H1 (cell line): Measurements from ENCODE around the gene KDM2A. TPM values are rescaled to one million over a fixed set of nuclear protein-coding genes. Genes with fewer than 3 reads are reported as not detected.
A peak's percentile ranks its signal among the peaks of the same experiment; 100 is the strongest.

ENCODE experiments used
- CTCF ChIA-PET: fragments of 300-600 bp; sonication (Branson Sonifier 250); formaldehyde crosslinking; loops from one replicate; lab custom pipeline; 2021; ENCODE audit not compliant: partially characterized antibody; lab: Charles Lee
- POLR2A ChIA-PET: fragments of 300-600 bp; sonication (Branson Sonifier 250); formaldehyde crosslinking; loops from one replicate; lab custom pipeline; 2021; ENCODE audit warnings: inconsistent platforms; ENCODE audit not compliant: partially characterized antibody; lab: Charles Lee
- DNase-seq, 2 experiments: peaks; one replicate each; pipeline versions ENCODE4 v3.0.0 to v3.0.0-alpha.2; 2010 to 2022; ENCODE audit warnings: low spot score in 2 of 2, low read depth in 1 of 2, mixed read lengths in 1 of 2
- FAIRE-seq: peaks from 2 replicates; lab custom pipeline; 2011; peaks lifted over from hg19 to GRCh38; lab: Jason Lieb, UNC
- H2AFZ ChIP-seq: 2 replicates; pipeline ENCODE4 v1.8.1; 2012; ENCODE audit warnings: low read length, inconsistent platforms
- H2AK5ac ChIP-seq: 2 replicates; pipeline ENCODE4 v1.6.1; 2013; ENCODE audit warnings: low read depth, low read length
- H2BK120ac ChIP-seq: replicated peaks from 2 replicates; pipeline ENCODE3; 2013; ENCODE audit warnings: low read depth, low read length, inconsistent platforms
- H2BK12ac ChIP-seq: 2 replicates; pipeline ENCODE4 v1.6.1; 2013; ENCODE audit warnings: low read depth, low read length
- H2BK15ac ChIP-seq: 2 replicates; pipeline ENCODE4 v1.6.1; 2013; ENCODE audit warnings: low read length
- H2BK20ac ChIP-seq: 2 replicates; pipeline ENCODE4 v1.6.1; 2013; ENCODE audit warnings: low read length
- H2BK5ac ChIP-seq: 2 replicates; pipeline ENCODE4 v1.6.1; 2013; ENCODE audit warnings: low read depth, low read length
- H3K14ac ChIP-seq: 2 replicates; pipeline ENCODE4 v1.6.1; 2013; ENCODE audit warnings: inconsistent platforms; ENCODE audit not compliant: insufficient read length
- H3K18ac ChIP-seq: 2 replicates; pipeline ENCODE4 v1.6.1; 2013; ENCODE audit warnings: low read length; ENCODE audit errors: extremely low read depth
- H3K23ac ChIP-seq: 2 replicates; pipeline ENCODE4 v1.6.1; 2013; ENCODE audit warnings: inconsistent platforms; ENCODE audit not compliant: insufficient read length
- H3K23me2 ChIP-seq: 2 replicates; pipeline ENCODE4 v1.6.1; 2013; ENCODE audit warnings: low read depth, low read length
- H3K27ac ChIP-seq: 2 replicates; pipeline ENCODE4 v1.6.1; 2011; ENCODE audit warnings: low read depth, low read length, inconsistent platforms
- H3K27me3 ChIP-seq, 4 experiments: replicated peaks in 1 of 4; 1 replicate in 1 of 4; 2 replicates in 3 of 4; pipeline versions ENCODE4 v1.6.1 to v1.8.1; 2011 to 2013; ENCODE audit warnings: low read length in 3 of 4, mild to moderate bottlenecking in 3 of 4, inconsistent platforms in 2 of 4, mixed read lengths in 2 of 4, moderate library complexity in 1 of 4; ENCODE audit not compliant: control insufficient read depth in 3 of 4, insufficient read depth in 3 of 4; ENCODE audit errors: extremely low read depth in 1 of 4
- H3K36me3 ChIP-seq, 4 experiments: 2 replicates each; pipeline versions ENCODE4 v1.6.1 to v1.8.1; 2011 to 2013; ENCODE audit warnings: mild to moderate bottlenecking in 4 of 4, low read length in 3 of 4, moderate library complexity in 2 of 4, control low read depth in 1 of 4, inconsistent platforms in 1 of 4; ENCODE audit not compliant: insufficient read depth in 4 of 4, control insufficient read depth in 2 of 4
- H3K4ac ChIP-seq: replicated peaks from 2 replicates; pipeline ENCODE3; 2013; ENCODE audit warnings: low read length, low read depth, mixed read lengths, inconsistent platforms; ENCODE audit not compliant: insufficient read length
- H3K4me1 ChIP-seq, 4 experiments: replicated peaks in 1 of 4; 1 replicate in 1 of 4; 2 replicates in 3 of 4; pipeline versions ENCODE4 v1.6.1 to v1.8.1; 2011 to 2013; ENCODE audit warnings: low read length in 3 of 4, inconsistent platforms in 2 of 4, mixed read lengths in 1 of 4; ENCODE audit not compliant: insufficient read depth in 4 of 4, control insufficient read depth in 3 of 4
- H3K4me2 ChIP-seq, 2 experiments: 2 replicates each; pipeline versions ENCODE4 v1.6.1 to v1.8.1; 2011 to 2013; ENCODE audit warnings: low read depth in 2 of 2, low read length in 2 of 2, control low read depth in 1 of 2, inconsistent platforms in 1 of 2, mild to moderate bottlenecking in 1 of 2; ENCODE audit not compliant: insufficient read depth in 1 of 2
- H3K4me3 ChIP-seq, 4 experiments: fragments of 200-600, 300-600 bp in 1 of 4; sonication (generic), shearing (Covaris generic), sonication (Bioruptor Twin) in 1 of 4; 2 replicates each; pipeline versions ENCODE4 v1.5.1 to v1.8.1; 2011 to 2016; ENCODE audit warnings: low read length in 4 of 4, low read depth in 3 of 4, control low read depth in 2 of 4, inconsistent platforms in 2 of 4, mild to moderate bottlenecking in 2 of 4, mixed read lengths in 1 of 4, moderate library complexity in 1 of 4; ENCODE audit not compliant: insufficient read depth in 2 of 4; ENCODE audit errors: extremely low read depth in 1 of 4
- H3K56ac ChIP-seq: replicated peaks from 2 replicates; pipeline ENCODE3; 2013; ENCODE audit warnings: low read depth, mild to moderate bottlenecking, mixed read lengths, low read length, inconsistent platforms; ENCODE audit not compliant: insufficient read length
- H3K79me1 ChIP-seq: 2 replicates; pipeline ENCODE4 v1.6.1; 2013; ENCODE audit warnings: low read depth, low read length, control low read depth
- H3K79me2 ChIP-seq, 2 experiments: 2 replicates each; pipeline versions ENCODE4 v1.6.1 to v1.8.1; 2012 to 2013; ENCODE audit warnings: low read length in 2 of 2, mild to moderate bottlenecking in 2 of 2, inconsistent platforms in 1 of 2; ENCODE audit not compliant: insufficient read depth in 2 of 2, control insufficient read depth in 1 of 2
- H3K9ac ChIP-seq, 4 experiments: replicated peaks in 1 of 4; 1 replicate in 1 of 4; 2 replicates in 3 of 4; pipeline versions ENCODE4 v1.6.1 to v1.8.1; 2011 to 2013; ENCODE audit warnings: low read depth in 3 of 4, low read length in 3 of 4, control low read depth in 2 of 4, mild to moderate bottlenecking in 2 of 4, moderate library complexity in 2 of 4, inconsistent platforms in 1 of 4; ENCODE audit errors: extremely low read depth in 1 of 4
- H3K9me3 ChIP-seq, 2 experiments: 2 replicates each; pipeline versions ENCODE4 v1.6.1 to v1.8.1; 2012 to 2013; ENCODE audit warnings: mild to moderate bottlenecking in 2 of 2, moderate library complexity in 2 of 2, control low read depth in 1 of 2, inconsistent platforms in 1 of 2, low read depth in 1 of 2, low read length in 1 of 2, mixed read lengths in 1 of 2; ENCODE audit not compliant: insufficient read depth in 2 of 2
- H4K20me1 ChIP-seq, 2 experiments: replicated peaks in 1 of 2; 2 replicates each; pipeline versions ENCODE3 to v1.8.1; 2011 to 2013; ENCODE audit warnings: inconsistent platforms in 2 of 2, low read length in 2 of 2, mild to moderate bottlenecking in 1 of 2; ENCODE audit not compliant: insufficient read depth in 2 of 2, control insufficient read depth in 1 of 2
- H4K5ac ChIP-seq: 2 replicates; pipeline ENCODE4 v1.6.1; 2013; ENCODE audit warnings: low read length, low read depth, mixed read lengths, inconsistent platforms; ENCODE audit not compliant: insufficient read length
- H4K8ac ChIP-seq: 2 replicates; pipeline ENCODE4 v1.8.0; 2013; ENCODE audit warnings: mild to moderate bottlenecking, moderate library complexity, low read length, inconsistent platforms; ENCODE audit not compliant: insufficient read depth; ENCODE audit errors: extremely low read depth
- H4K91ac ChIP-seq: replicated peaks from 2 replicates; pipeline ENCODE3; 2013; ENCODE audit warnings: low read length, mixed read lengths, inconsistent platforms; ENCODE audit not compliant: insufficient read length
- BCL11A ChIP-seq, 2 experiments: IDR thresholded peaks; one replicate each; pipeline ENCODE4 v1.6.1; 2011; ENCODE audit warnings: low read depth in 2 of 2, low read length in 2 of 2, mild to moderate bottlenecking in 2 of 2
- CBX8 ChIP-seq: fragments of 300-800, 300-1000 bp; sonication (generic); IDR thresholded peaks from 2 replicates; pipeline ENCODE4 v1.7.1; 2016; ENCODE audit warnings: low read depth, low read length, borderline replicate concordance
- CHD2 ChIP-seq: IDR thresholded peaks from 2 replicates; pipeline ENCODE4 v1.6.1; 2012; ENCODE audit warnings: low read length, improper control_type of control experiment
- E2F6 ChIP-seq: IDR thresholded peaks from 2 replicates; pipeline ENCODE4 v1.6.1; 2012; ENCODE audit warnings: inconsistent platforms
- EGR1 ChIP-seq: IDR thresholded peaks from 2 replicates; pipeline ENCODE4 v1.6.1; 2011; ENCODE audit warnings: low read depth, low read length, borderline replicate concordance
- GABPA ChIP-seq: IDR thresholded peaks from 2 replicates; pipeline ENCODE4 v1.6.1; 2011; ENCODE audit warnings: mild to moderate bottlenecking, low read length, moderate library complexity, borderline replicate concordance; ENCODE audit not compliant: insufficient read depth
- GTF2F1 ChIP-seq: IDR thresholded peaks from 2 replicates; pipeline ENCODE4 v1.6.1; 2012; ENCODE audit warnings: low read depth, low read length, improper control_type of control experiment, borderline replicate concordance
- SIRT6 ChIP-seq: IDR thresholded peaks from one replicate; pipeline ENCODE4 v1.7.1; 2012; ENCODE audit warnings: low read length, inconsistent platforms
- TCF12 ChIP-seq: IDR thresholded peaks from 2 replicates; pipeline ENCODE4 v1.6.1; 2011; ENCODE audit warnings: low read depth, mild to moderate bottlenecking, low read length
- YY1 ChIP-seq: IDR thresholded peaks from 2 replicates; pipeline ENCODE4 v1.6.1; 2011; ENCODE audit warnings: low read depth, mild to moderate bottlenecking, low read length
- WGBS, 2 experiments: shearing (Covaris generic) in 1 of 2; methylation state at CpG; one replicate each; pipeline versions ENCODE4 v1.1.6 to v1.1.7; 2013 to 2015; ENCODE audit warnings: low lambda C conversion rate in 2 of 2, mixed read lengths in 2 of 2, inconsistent platforms in 1 of 2, low coverage in 1 of 2, missing lambda C conversion rate in 1 of 2; ENCODE audit not compliant: insufficient replicate concordance in 2 of 2, insufficient coverage in 1 of 2, insufficient read length in 1 of 2; ENCODE audit errors: extremely low coverage in 1 of 2, missing lambda C conversion rate in 1 of 2; 5-methylcytosine and 5-hydroxymethylcytosine counted together
- polyA plus RNA-seq, 7 experiments: library from polyadenylated mRNA; depleted of rRNA in 3 of 7; stranded (reverse) in 5 of 7; unstranded in 2 of 7; fragments of >200 nt in 5 of 7; fragments of 200-250 nt in 2 of 7; gene quantifications; 1 replicate in 5 of 7; 2 replicates in 1 of 7; 4 replicates in 1 of 7; pipeline versions ENCODE4 v1.2.1 to v1.2.3, GENCODE V29; 2011 to 2013; ENCODE audit warnings: missing spikeins in 2 of 7, mixed read lengths in 2 of 7
- total RNA-seq: library from RNA; stranded (reverse); fragmentation: NEBNext Ultra II Directional; extraction: Animal tissue kit (Norgen Biotek cat#: 25700); gene quantifications from 2 replicates; pipeline ENCODE4 v1.2.1, GENCODE V29; 2021

KDM2A gene
- total and polyA plus RNA-seq, 2 of the 8 experiments (the other 6 are each of a cell fraction or from before 2014, with no cell fraction given): 55.4 to 66.2 TPM

DNA sequence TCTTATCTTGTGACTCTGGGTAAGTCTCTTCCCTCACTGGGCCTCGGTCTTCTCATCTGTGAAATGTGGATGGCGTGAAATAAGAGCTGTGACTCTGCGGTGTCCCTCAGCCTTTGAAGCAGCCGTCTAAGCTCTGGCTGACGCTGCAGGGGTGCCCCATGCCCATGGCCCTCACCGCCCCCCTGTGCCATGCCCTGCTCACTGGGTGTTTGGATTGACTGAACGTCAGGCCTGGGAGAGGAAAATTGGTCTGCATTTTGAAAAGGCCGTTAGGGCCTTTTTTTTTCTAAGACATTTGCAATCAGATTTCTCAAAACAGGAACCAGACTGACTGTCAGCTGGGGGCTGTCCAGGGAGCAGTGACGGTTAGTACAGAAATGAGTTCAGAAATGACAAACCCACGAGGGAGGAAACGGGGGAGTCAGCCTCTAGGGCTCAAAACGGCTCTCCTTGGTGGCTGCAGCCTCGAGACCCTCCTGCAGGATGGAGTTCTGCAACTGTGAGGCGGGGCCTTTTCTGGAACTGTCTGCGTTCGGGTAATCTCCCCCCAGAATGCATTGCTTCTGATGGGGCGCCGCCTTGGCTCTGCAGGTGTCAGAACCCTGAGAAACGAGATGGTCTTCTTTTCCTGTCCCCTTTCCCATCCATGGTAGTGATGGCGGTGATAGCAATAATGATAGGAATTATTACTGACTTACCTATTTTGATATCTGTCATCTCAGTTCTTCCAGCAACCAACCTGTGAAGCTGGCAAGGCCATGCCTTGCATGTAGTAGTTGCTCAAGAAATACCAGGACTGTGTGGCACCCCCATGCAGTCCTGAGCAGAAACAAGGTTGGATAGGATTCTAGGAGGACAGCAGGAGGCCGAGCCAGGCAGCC is 149.3 kb downstream of the KDM2A start:
- no peak overlapping the region for H2AK5ac ChIP-seq
- peaks cover 21% of the 10 kb centered on the region for H3K79me1 ChIP-seq
- no peaks in the 10 kb centered on the region for H3K9me3 ChIP-seq
- H2BK12ac ChIP-seq: no peak overlapping the region
- no peak overlapping the region for H3K56ac ChIP-seq
- DNase-seq (no peak), FAIRE-seq (no peak)
- H2BK120ac ChIP-seq: no peak overlapping the region
- peaks cover 0 to 60% of the 10 kb centered on the region in 2 experiments; a peak in 3 of 4 replicates for H3K79me2 ChIP-seq
- no peak overlapping the region for H3K27ac ChIP-seq
- no peak overlapping the region for H3K4ac ChIP-seq
- H3K27me3 ChIP-seq: peaks cover 0 to 3% (median 0%) of the 10 kb centered on the region in 4 experiments; a peak in 3 of 7 replicates
- H2BK15ac ChIP-seq: no peak overlapping the region
- peak overlapping the region in 3 of 4 experiments; percentile 73 to 90 (median 74); a peak in 2 of 8 replicates for H3K4me3 ChIP-seq
- H3K4me2 ChIP-seq: peak overlapping the region in 1 of 2 experiments; percentile 73; a peak in 1 of 4 replicates
- 91% methylated on average over 21 of the region's 21 CpGs; no CpG with 5 or more reads in 1 of the 2 experiments for WGBS, 2 experiments
- H3K18ac ChIP-seq: no peak overlapping the region
- H4K20me1 ChIP-seq: peaks cover 15 to 32% of the 10 kb centered on the region in 2 experiments
- CTCF ChIA-PET: interaction anchor here (0.8 to 13.0 kb wide), 8 partner anchors 11 to 202 kb away, joined by 3 to 186 read pairs (median 5); no protein-coding TSS in a partner anchor
- H3K23ac ChIP-seq: no peak overlapping the region
- H4K5ac ChIP-seq: no peak overlapping the region
- H3K23me2 ChIP-seq: peaks cover 4% of the 10 kb centered on the region
- H3K4me1 ChIP-seq: peaks cover 8 to 30% (median 27%) of the 10 kb centered on the region in 4 experiments
- no peak overlapping the region for H3K14ac ChIP-seq
- H4K91ac ChIP-seq: no peak overlapping the region
- no peak overlapping the region; the same call in 1 of the 2 replicates for H2BK5ac ChIP-seq
- H2AFZ ChIP-seq: no peak overlapping the region
- peaks cover 0 to 3% (median 0%) of the 10 kb centered on the region in 4 experiments; a peak in 2 of 8 replicates for H3K36me3 ChIP-seq
- no peak overlapping the region for H2BK20ac ChIP-seq
- H3K9ac ChIP-seq: no peak overlapping the region; a peak in 1 of 7 replicates
- no peak overlapping the region for H4K8ac ChIP-seq
- POLR2A ChIA-PET: interaction anchor here (1.1 to 2.0 kb wide), 7 partner anchors 11 to 83 kb away, joined by 3 to 15 read pairs (median 4); partner anchors contain the start of genes ANKRD13D and SSH3
- TF ChIP-seq CHD2 (no peak), GTF2F1 (no peak), TCF12 (no peak), YY1 (no peak), E2F6 (no peak), CBX8 (no peak), SIRT6 (no peak), BCL11A (IDR thresholded peaks at IDR 0.05; ENCODE audit: low read depth in 2 of 2, low read length in 2 of 2) (no peak), EGR1 (no peak), GABPA (no peak)
